Activated T-helper 17 cell treated with anti-CD3 and anti-CD28 coated beads, Interleukin-2, amount 50 U/mL, for 72 hours (primary cell): ENCODE measurements around the gene OXER1. TPM values are rescaled to one million over a fixed set of nuclear protein-coding genes. Genes with fewer than 3 reads are reported as not detected.
"Not testable (repeated sequence)": the region's sequence is repeated elsewhere in the genome, so short reads cannot be mapped to it uniquely, and the experiment has no call there.

Experiments
- ATAC-seq: fragments of 150-1000 bp; cut with Tn5 transposase; replicated peaks from 2 replicates; pipeline ENCODE4 v1.10.0; 2021; ENCODE audit warnings: mild to moderate bottlenecking, moderate library complexity
- H3K27ac Mint-ChIP-seq: one replicate; pipeline ENCODE4 v1.8.0; 2022; ENCODE audit warnings: mixed read lengths
- H3K27me3 Mint-ChIP-seq: one replicate; pipeline ENCODE4 v1.8.0; 2022; ENCODE audit warnings: mixed read lengths
- H3K36me3 Mint-ChIP-seq: one replicate; pipeline ENCODE4 v1.8.0; 2022; ENCODE audit warnings: low read depth, mild to moderate bottlenecking, mixed read lengths
- H3K4me1 Mint-ChIP-seq: one replicate; pipeline ENCODE4 v1.8.0; 2022; ENCODE audit warnings: mixed read lengths
- H3K4me3 Mint-ChIP-seq: one replicate; pipeline ENCODE4 v1.8.0; 2022; ENCODE audit warnings: mild to moderate bottlenecking, mixed read lengths
- H3K9me3 Mint-ChIP-seq: one replicate; pipeline ENCODE4 v1.8.0; 2022; ENCODE audit warnings: mixed read lengths
- total RNA-seq, 2 donors: library from RNA; stranded (reverse); gene quantifications; one replicate each; pipeline ENCODE4 v1.2.3, GENCODE V29; 2022

Gene OXER1
- total RNA-seq, 2 donors from 2014 or later: 0.13 TPM

DNA sequence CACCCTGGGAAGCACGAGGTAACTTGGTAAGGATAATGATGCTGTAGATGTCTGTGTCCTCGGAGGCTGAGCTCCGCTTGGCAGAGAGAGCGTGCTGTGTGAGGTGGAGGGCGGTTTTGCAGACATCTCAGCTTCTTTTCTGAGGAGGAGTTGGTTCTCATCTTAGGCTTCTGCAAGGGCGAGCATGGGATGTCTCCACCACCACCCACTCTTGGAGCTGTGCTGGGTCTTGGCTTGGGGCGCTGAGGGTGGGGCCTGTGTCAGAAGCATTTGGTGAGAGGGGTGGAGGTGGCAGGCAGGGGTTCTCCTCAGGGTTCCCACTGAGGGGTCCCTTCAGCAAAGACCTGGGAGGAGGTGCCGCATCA is 9.2 kb downstream of the OXER1 start:
- Mint-ChIP-seq H3K27ac (no peak overlapping the region), H3K27me3 (no peaks in the 10 kb centered on the region), H3K9me3 (no peaks in the 10 kb centered on the region), H3K4me3 (no peak overlapping the region), H3K4me1 (no peaks in the 10 kb centered on the region), H3K36me3 (peaks cover 7% of the 10 kb centered on the region)
- no peak for ATAC-seq

DNA sequence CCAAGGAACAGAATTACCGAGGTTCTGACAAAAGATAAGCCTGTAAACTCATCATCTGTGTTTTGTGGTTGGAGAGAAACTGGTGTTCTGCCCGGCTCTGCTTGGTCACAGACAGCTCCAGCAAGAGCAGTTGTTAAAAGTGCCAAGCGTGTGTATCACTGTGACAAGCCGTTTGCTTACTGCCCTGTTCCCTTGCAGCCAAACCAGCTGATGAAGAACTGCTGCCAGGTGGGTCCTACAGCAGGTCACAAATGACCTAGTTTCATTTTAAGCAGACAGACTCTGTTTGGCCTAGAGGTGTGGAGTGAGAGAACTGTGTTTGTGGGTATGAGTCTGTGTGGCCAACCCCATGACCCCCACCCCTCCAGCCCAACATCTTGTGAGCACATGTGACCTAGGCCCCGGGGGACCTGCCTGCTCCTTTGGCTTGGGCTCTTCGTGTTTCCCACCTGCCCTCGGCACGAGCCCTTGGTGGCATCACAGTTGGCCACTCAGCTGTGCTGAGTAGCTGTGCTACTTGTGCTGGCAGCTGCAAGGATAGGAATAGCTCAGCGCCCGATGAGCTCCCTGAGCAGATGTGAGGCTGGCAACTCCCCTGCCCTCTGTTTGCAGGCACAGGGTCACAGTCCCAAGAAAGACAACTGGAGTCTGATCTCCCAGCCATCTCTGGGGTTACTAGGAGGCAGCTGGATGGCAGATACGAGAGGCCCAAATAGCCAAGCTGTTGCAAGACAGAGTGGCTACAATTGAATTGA is 9.7 kb downstream of the OXER1 start:
- Mint-ChIP-seq H3K27me3 (no peaks in the 10 kb centered on the region), H3K27ac (no peak overlapping the region), H3K4me1 (no peaks in the 10 kb centered on the region), H3K9me3 (no peaks in the 10 kb centered on the region), H3K36me3 (peaks cover 7% of the 10 kb centered on the region), H3K4me3 (no peak overlapping the region)
- ATAC-seq: no peak

DNA sequence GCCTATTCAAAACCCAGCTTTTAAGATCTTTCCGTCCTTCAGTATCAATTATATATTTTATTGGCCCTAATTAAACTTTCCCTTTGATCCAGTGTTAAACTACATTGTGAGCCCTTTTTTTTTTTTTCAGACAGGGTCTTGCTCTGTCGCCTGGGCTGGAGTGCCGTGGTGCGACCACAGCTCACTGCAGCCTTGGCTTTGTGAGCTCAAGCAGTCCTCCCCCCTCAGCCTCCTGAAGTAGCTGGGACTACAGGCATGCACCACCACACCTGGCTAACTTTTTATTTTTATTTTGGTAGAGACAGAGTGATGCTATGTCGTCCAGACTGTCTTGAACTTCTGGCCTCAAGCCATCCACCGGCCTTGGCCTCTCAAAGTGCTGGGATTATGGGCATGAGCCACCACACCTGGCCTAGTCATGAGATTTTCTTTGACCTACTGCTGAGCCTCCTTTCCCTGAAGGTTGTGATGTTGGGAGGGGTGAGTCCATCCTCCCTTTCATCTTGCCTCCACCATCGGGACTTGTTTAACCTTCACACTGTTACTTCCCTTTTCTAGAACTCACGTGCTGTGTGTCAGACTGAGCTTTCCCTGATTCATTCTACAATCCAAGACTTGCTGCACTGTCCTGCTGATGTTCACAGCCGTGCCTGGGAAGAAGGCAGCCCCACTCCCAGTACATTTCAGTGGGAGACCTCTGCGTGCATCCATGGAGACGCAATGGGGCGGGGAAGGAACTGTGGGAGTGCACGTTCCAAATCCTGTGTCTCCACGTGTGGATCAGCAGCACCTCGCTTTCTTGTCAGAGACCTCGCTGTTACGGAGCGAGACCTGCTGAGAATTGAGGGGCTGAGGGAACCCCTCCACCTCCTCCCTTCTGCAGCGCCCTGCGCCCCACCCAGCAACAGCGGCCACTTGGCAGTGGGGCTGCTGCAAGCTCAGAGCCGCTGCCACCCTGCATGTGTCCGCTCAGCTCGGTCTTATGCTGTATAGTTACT is 10.8 kb downstream of the OXER1 start:
- ATAC-seq: no peak
- peaks cover 7% of the 10 kb centered on the region for H3K36me3 Mint-ChIP-seq
- H3K4me1 Mint-ChIP-seq: no peaks in the 10 kb centered on the region
- H3K4me3 Mint-ChIP-seq: no peak overlapping the region
- no peaks in the 10 kb centered on the region for H3K27me3 Mint-ChIP-seq
- H3K9me3 Mint-ChIP-seq: no peaks in the 10 kb centered on the region
- H3K27ac Mint-ChIP-seq: no peak overlapping the region

DNA sequence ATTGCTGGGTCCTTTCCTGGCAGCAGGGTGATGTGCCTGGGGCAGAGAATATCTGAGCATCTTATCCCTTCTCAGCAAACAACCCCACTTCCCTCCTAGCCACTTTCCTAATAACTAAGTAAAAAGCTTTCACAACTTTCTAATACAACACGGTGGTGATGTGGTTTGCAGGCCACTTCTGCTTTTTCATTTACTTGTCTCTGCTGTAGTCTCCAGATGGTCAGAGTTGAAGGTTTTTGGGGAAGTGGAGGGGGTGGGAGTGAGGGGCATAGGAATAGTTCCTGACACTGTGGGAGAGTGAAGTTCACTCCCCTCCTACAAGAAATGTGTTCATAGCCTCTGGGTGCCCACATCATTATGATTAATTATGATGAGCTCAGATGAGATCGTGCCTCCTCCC is 11.6 kb downstream of the OXER1 start:
- H3K27ac Mint-ChIP-seq: no peak overlapping the region
- H3K4me3 Mint-ChIP-seq: no peak overlapping the region
- ATAC-seq: no peak
- H3K4me1 Mint-ChIP-seq: no peaks in the 10 kb centered on the region
- peaks cover 7% of the 10 kb centered on the region for H3K36me3 Mint-ChIP-seq
- no peaks in the 10 kb centered on the region for H3K9me3 Mint-ChIP-seq
- no peaks in the 10 kb centered on the region for H3K27me3 Mint-ChIP-seq

DNA sequence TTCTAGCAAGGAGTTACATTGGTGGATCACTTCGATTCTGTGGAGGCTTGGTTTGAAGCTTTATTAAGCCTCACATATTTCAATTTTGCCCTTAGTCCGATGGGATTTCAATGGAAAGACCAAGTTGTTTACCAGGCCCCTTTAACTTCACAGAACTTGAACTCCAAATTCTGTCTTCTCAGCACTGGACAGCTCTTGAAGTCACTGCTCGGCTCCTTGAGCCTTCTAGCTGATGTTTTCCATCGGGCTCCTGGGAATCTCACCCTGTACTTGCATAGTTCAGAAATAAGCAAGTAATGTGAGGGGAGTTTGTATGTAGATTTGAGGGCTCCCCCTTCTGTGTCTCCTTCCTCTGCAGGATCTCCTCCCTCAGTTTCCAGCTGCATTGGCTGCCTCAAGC is 15.1 kb downstream of the OXER1 start:
- Mint-ChIP-seq H3K4me1 (no peaks in the 10 kb centered on the region), H3K4me3 (no peak overlapping the region), H3K36me3 (peaks cover 7% of the 10 kb centered on the region), H3K9me3 (no peaks in the 10 kb centered on the region), H3K27ac (no peak overlapping the region), H3K27me3 (no peaks in the 10 kb centered on the region)
- no peak for ATAC-seq

DNA sequence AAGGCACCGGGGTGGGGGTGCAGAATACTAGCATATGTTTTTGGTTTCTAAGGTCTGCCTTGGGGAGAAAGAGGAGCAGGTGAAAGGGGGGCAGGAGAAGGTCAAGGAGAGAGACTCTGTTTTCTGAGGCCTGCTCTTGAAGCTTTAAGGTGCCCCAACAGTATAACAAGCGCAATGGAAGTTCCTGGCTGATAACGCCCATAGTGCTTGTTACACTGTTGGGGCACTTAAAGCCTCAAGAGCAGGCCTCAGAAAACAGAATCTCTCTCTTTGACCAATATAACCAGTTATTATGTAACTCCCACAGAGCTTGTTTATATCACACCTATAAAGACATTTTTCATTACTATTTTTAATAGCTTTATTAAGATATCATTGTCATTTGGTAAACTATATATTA is 16.5 kb downstream of the OXER1 start:
- ATAC-seq: no peak
- Mint-ChIP-seq H3K4me3 (no peak overlapping the region), H3K27ac (no peak overlapping the region), H3K27me3 (no peaks in the 10 kb centered on the region), H3K9me3 (no peaks in the 10 kb centered on the region), H3K4me1 (no peaks in the 10 kb centered on the region), H3K36me3 (peaks cover 1% of the 10 kb centered on the region)

DNA sequence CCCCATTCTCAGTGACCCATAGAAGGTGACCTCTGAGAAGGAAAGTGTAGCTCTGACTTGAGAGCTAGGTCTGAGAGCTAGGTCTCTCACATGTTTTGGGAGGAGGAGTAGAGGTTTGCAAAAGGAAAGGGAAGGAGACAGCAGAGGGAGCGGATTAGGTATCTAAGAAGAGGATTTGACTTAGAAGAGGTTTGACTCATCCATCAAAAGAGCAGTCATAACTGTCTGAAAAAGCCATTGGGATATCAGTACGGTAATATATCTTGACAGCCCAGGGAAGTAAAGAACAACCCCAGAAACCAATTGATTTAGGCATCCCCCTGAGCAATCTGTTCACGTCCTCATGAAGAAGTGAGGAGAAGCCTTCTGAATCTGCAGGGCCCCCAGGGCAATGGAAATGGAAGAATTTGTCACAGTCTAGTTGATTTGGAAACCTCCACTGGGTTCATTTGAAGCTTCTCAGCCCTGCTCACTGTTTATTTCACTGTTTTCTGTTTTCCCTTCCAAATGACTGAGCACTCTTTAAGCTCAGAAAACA is 19.3 kb downstream of the OXER1 start:
- Mint-ChIP-seq H3K9me3 (no peaks in the 10 kb centered on the region), H3K4me3 (no peak overlapping the region), H3K27ac (no peak overlapping the region), H3K4me1 (no peaks in the 10 kb centered on the region), H3K36me3 (no peaks in the 10 kb centered on the region), H3K27me3 (no peaks in the 10 kb centered on the region)
- ATAC-seq: no peak

DNA sequence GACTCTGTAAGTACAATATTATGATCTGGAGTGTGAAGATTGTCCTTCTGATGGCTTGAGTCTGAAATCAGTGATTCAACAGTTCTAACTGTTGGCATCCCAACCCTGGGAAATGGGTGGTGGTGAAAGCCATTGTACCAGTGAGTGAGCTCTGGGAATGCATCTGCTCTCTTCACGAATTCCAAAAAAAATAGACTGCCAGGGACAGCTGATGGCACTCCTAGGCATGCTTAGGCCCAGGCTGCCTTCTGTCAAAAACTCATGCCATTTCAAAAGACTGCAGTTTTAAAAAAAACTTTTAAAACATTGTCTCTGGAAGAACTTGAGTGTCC is 20.3 kb downstream of the OXER1 start:
- Mint-ChIP-seq H3K9me3 (no peaks in the 10 kb centered on the region), H3K27me3 (no peaks in the 10 kb centered on the region), H3K4me1 (no peaks in the 10 kb centered on the region), H3K36me3 (no peaks in the 10 kb centered on the region), H3K27ac (peak overlapping the region; percentile 41), H3K4me3 (no peak overlapping the region)
- no peak for ATAC-seq

DNA sequence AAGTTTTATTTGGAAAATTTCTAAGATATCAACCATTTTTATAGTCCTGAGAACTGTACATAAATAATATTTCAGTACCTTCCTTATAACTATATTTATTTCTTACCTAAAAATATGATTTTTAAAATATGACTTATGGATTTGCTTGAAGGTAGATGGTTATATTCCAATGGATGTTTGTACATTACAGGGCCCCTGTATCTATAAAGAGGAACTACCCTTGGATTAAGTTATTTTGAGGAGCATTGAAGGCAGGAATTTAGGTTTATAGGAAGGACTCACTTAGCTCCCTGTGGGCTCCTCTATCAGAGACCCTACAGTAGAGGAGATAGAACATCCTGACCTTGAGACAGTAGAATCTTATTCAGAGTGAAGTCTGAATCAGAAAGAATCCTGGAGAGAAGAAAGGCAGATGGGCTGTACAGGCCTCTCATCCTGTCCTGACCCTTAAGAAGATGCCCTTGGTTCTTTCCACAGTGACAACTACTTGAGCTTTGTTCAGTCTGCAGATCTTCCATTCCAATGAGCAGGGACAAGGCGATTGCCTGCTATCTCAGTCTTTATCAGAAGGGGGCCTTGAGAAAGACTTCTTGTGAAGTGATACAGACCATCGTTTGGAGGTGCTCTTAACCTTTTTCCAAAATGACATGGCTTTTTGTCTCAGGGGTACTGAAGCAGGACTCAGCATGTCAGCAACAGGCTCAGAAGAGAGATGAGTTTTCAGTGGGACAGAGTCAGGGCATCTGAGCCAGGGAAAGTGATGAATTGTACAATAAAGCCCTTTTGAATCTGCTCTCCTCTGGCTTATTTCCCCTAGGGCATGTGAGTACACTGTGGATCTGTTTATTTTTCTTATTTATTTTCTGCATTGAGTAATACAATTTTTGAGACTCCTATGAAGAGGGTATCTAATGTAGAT is 20.9 kb downstream of the OXER1 start:
- Mint-ChIP-seq H3K4me3 (no peak overlapping the region), H3K36me3 (no peaks in the 10 kb centered on the region), H3K9me3 (no peaks in the 10 kb centered on the region), H3K4me1 (no peaks in the 10 kb centered on the region), H3K27me3 (no peaks in the 10 kb centered on the region), H3K27ac (peak overlapping the region; percentile 41)
- ATAC-seq: no peak

DNA sequence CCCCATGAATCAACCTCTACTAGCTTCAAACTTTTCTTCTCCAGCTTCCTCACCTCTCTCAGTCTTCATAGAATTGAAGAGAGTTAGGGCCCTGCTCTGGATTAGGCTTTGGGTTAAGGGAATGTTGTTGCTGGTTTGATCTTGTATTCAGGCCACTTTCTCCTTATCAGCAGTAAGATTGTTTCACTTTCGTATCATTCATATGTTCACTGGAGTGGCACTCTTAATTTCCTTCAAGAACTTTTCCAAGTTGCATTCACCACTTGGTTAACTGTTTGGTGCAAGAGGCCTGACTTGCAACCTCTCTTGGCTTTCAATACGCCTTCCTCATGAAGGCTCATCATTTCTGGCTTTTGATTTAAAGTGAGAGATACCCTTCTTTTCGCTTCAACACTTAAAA is 22.8 kb downstream of the OXER1 start:
- no peak overlapping the region for H3K4me3 Mint-ChIP-seq
- no peaks in the 10 kb centered on the region for H3K27me3 Mint-ChIP-seq
- ATAC-seq: no peak
- H3K27ac Mint-ChIP-seq: no peak overlapping the region
- peaks cover 10% of the 10 kb centered on the region for H3K36me3 Mint-ChIP-seq
- peaks cover 4% of the 10 kb centered on the region for H3K9me3 Mint-ChIP-seq
- no peaks in the 10 kb centered on the region for H3K4me1 Mint-ChIP-seq

DNA sequence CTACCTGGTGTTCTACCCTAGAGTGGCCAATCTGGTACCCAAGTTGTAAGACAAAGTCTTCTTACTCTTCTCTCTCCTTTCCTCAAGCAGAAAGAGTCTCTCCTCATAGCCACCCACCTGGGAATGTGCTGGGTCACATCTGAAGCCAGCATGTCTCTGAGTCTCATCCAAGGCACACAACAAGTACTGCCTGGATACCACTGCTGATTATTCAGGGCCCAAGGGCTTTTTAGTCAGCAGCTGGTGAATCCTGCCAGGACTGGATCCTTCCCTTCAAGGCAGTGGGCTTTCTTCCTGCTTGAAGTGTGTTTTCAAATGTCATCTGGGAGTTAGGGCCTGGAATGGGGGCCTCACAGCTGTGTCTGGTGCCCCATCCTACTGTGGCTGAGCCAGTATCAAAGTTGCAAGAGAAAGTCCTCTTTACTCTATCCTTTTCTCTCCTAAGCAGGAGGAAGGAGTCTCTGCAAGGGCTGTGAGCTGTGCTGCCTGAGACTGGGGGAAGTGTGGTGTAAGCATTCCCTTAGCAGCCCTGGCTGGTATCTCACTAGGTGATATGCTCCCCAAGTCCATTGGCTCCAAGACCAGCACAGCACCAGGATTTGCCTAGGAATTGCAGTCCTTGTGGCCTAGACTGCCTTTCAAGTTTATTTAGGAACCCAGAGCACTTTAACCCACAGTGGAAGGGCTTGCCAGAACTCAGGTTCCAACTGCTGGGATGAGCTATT is 27.2 kb downstream of the OXER1 start:
- Mint-ChIP-seq H3K27me3 (no peaks in the 10 kb centered on the region), H3K9me3 (peaks cover 22% of the 10 kb centered on the region), H3K4me1 (no peaks in the 10 kb centered on the region), H3K36me3 (peaks cover 50% of the 10 kb centered on the region), H3K27ac (no peak overlapping the region), H3K4me3 (no peak overlapping the region)
- ATAC-seq: no peak

DNA sequence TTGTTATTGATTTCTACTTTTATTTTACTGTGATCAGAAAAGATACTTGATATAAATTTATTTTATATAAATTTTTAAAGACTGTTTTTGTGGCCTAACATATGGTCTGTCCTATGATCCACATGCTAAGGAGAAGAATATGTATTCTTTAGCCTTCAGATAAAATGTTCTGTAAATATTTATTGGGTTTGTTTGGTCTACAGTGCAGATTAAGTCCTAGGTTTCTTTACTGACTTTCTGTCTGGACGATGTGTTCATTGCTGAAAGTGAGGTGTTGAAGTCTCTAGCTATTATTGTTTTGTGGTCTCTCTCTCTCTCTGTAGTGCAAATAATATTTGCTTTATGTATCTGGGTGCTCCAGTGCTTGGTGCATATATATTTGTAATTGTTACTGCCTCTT is 30.1 kb downstream of the OXER1 start:
- Mint-ChIP-seq H3K4me3 (no peak overlapping the region), H3K9me3 (peaks cover 22% of the 10 kb centered on the region), H3K27me3 (no peaks in the 10 kb centered on the region), H3K4me1 (no peaks in the 10 kb centered on the region), H3K36me3 (peaks cover 71% of the 10 kb centered on the region), H3K27ac (no peak overlapping the region)
- no peak for ATAC-seq

DNA sequence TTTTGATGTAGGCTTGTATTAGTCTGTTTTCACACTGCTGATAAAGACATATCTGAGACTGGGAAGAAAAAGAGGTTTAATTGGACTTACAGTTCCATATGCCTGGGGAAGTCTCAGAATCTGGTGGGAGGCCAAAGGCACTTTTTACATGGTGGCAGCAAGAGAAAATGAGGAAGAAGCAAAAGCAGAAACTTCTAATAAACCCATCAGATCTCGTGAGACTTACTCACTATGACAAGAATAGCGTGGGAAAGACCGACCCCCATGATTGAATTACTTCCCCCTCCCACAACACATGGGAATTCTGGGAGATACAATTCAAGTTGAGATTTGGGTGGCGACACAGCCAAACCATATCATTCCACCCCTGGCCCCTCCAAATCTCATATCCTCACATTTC is 32.6 kb downstream of the OXER1 start:
- Mint-ChIP-seq H3K36me3 (peaks cover 63% of the 10 kb centered on the region), H3K9me3 (peaks cover 18% of the 10 kb centered on the region)
- H3K27ac Mint-ChIP-seq, ATAC-seq, H3K4me3 Mint-ChIP-seq, H3K4me1 Mint-ChIP-seq, H3K27me3 Mint-ChIP-seq: not testable (repeated sequence)

DNA sequence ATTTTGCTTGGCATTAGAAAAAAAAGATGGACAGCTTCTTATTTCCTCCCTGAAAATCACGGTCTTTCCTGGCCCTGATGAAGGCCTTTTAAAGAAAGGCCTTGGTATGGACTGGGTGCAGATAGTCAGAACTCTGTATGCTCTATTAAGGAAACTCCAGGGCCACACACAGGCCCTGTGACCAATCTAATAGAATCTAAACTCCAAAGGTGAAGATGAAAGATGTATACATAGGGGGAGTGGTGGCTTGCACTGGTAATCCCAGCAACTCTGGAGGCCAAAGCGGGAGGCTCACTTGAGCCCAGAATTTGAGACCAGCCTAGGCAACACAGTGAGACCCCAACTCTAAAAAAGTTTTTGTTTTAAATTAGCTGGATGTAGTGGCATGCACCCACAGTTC is 37.3 kb downstream of the OXER1 start:
- no peaks in the 10 kb centered on the region for H3K9me3 Mint-ChIP-seq
- ATAC-seq: no peak
- H3K27ac Mint-ChIP-seq: no peak overlapping the region
- H3K4me1 Mint-ChIP-seq: peaks cover 7% of the 10 kb centered on the region
- no peaks in the 10 kb centered on the region for H3K27me3 Mint-ChIP-seq
- H3K4me3 Mint-ChIP-seq: no peak overlapping the region
- H3K36me3 Mint-ChIP-seq: peaks cover 27% of the 10 kb centered on the region
